Activated T-cell treated with anti-CD3 and anti-CD28 coated beads for 1 hour (primary cell): Measurements from ENCODE around the gene FBXW7.

Experiments
- DNase-seq: peaks from one replicate; pipeline ENCODE4 v3.0.0-alpha.2; 2020; ENCODE audit warnings: low read depth

The FBXW7 gene

DNA sequence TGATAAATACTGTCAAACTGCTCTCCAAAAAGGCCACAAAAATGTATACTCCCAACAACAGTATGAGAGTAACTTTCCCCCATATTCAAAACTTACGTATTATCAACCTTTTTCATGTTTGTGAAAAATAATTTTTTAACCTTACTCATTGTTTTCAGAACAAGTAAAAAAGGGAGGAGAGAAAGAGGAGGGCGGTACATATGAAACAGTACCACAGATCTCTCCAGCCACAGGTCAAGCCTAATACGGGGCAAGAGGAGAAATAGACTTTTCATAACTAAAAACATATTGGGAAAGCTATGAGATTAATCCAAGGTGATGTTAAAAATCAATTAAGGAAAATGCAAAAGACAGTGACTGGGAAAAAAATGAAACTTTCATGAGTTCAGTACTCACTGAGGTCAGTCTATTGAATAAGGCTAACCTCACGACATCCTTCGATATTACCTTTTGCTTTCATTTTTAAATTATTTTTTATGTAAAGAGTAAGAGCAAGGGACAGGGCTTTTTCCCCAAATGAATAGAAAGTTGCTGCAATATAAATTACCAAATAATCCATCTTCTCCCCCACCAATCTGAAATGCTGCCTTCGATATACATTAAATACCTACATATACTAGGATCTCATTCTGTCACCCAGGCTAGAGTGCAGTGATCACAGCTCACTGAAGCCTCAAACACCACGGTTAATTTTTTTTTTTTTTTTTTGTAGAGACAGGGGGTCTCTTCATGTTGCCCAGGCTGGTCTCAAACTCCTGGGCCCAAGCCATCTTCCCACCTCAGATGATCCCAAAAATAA lies 25.3 kb downstream of the FBXW7 start:
- no peak for DNase-seq

DNA sequence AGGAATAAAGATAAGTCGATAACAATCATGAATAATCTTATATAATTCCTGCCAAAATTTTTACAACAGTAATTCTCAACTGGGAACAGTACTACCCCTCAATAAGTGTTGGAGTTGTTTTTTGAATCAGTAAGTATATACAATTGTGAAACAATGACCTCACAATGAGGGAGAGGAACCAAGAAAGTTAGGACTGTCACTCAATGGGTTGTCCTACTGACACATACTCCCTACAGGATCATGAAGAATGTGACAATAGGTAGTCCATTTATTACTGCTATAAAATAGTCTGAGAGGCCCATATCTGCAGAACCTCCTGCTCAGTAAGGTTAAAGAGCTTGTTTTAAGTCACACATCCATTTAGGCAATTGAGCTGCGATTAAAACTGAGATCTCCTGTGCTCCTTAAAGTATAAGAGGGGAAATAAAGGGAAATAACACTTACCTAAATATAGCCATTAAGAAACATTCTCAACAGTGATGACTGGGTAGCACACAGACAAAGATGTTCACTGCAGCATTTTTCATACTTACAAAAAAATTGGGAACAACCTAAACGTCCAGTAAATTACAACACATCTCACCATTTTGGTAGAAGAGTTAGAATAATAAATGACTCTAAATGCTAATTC lies 26.2 kb downstream of the FBXW7 start:
- no peak for DNase-seq

DNA sequence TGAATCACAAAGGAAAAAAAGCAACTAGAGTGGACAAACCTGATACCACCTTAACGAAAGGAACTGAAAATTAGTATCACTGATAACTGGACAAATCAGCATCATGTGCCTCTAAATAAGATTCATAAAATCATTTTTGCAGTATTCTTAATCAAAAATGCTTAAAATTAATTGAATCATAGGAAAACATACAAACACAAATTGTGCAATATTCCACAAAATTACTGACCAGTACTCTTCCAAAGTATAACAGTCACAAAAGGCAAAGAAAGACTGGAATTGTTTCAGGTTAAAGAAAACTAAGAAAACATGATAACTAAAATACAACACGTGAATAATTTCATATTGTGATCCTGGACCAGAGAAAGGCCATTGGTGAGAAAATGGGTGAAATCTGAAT lies 27.1 kb downstream of the FBXW7 start:
- DNase-seq = no peak

DNA sequence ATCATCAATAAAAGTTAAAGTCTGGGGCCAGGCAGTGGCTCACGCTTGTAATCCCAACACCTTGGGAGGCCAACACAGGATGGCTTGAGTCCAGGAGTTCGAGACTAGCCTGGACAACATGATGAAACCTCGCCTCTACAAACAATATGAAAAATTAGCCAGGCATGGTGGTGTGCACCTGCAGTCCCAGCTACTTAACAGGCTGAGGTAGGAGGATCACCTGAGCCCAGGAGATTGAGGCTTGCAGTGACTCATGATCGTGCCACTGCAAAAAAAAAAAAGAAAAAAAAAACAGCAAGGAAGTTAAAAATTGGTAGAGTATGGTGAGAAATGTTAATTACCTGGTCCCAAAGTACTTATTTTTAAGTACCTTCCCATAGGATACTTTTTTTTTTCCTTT lies 27.5 kb downstream of the FBXW7 start:
- DNase-seq = no peak

DNA sequence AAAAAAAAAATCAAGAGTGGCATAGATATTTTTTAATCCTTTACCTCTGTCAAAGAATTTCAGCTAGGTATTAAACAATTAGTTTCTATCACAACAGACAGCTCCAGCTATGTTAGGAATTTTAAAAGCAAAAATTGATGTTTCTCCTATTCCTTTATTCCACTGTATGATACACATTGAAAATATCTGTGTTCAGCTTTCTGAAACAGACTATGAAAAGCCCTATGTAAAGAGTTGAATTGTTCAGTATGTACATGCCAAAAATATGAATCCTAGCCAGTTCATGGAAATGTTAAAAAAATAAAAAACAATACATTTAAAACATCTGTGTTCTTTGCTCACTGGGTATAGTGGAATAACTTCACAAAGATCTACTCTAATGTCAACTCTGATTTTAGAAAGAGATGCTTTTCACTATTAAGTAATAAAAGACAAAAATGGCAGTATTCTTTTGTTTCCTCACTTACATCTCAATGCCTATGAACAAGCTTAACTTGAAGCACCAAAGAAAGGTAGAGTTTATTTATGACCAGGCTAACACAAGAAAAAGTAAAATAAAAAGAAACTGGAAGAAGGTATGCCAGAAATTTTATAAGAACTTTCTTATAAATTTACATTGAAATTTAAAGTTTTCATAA lies 32.1 kb downstream of the FBXW7 start:
- no peak for DNase-seq

DNA sequence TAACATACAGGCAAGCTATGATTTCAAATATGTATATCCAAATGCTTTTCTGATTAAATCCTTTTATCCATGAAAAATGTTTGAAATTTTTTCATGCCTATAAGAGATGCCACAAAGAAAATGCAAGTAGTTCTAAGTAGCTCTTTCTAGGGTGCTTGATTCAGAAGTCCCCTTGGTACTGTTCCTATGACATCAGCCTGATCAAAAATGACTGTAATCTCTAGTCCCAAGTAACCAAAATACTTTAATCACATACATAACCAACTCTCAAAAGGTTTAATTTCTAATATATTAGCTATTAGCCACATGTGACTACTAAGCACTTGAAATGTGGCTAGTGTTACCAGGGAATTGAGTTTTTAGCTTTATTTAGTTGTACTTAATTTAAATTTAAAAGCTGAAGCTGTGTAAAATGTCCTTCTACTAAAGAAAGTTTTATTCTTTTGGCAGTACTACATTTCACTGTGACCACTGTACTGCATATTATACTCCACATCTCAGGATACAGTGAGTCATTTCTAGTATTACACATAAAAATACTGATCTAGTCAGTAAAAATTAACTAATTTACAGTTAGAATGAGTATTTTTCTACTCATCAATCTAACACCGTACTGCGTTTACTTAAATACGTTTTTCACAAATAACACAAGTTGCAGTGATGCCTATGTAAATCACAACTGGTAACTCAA lies 33.9 kb downstream of the FBXW7 start:
- DNase-seq = no peak

DNA sequence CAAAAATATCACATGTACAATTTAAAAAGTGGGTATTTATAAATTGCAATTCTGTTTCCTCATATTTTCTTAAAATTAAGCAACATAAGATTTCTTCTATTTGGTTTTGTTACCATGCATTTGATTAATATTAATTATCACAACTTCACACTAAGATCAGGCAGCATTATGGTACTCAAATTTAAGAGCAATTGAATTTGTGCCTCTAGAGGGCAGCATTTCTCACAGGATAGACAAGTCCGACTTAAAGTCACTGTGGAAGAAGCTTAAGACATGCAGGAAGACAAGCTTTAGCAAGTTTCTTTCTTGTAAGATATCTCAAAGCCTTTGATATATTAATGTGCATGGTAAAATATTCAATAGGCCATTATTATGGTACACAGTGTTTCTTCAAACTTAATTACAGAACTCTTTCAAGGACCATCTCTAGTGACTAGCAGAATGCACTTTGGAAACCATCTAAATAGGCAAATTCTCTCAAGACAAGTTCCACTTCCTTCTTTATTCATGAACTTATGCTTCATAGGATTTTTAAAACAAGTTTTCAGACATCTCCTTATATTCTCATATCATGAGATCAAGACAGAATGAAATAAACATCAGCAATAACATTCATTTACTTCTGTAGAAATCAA lies 35.0 kb downstream of the FBXW7 start:
- peak; percentile 30 for DNase-seq

DNA sequence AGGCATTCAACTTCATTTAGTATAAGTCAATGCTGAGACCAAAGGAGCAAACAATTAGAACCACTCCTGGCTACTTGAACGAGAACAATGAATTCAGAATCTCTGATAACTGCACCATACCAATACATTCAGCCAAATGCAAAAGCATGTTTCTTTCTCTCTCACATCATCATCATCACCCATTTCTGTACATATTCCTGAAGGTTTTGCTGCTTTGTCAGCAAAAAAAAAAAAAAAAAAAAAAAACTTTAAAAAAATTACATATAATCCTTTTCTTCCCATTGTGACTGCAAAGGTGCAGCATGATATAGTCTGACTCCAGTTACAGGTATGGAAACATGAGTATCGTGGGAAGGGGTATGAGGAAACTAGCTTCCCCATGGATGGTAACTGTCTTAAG lies 35.6 kb downstream of the FBXW7 start:
- no peak for DNase-seq

DNA sequence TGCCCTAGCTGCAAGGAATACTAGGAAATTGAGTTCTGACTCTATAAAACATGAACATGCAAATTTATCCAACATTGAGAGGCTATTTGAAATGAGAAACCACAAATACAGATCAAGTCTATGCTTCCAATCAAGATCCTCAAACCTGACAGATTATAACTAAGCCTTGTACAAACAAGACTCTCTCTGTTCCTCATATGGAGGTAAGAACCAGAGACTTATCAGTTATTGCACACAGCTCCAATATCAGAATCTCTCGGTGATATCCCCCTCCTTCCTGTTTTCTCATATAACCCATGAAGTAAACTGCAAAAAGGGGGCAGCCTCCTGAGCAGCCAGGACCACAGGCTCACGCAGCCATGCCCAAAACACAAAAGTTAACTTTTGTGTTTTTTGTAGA lies 36.5 kb downstream of the FBXW7 start:
- no peak for DNase-seq

DNA sequence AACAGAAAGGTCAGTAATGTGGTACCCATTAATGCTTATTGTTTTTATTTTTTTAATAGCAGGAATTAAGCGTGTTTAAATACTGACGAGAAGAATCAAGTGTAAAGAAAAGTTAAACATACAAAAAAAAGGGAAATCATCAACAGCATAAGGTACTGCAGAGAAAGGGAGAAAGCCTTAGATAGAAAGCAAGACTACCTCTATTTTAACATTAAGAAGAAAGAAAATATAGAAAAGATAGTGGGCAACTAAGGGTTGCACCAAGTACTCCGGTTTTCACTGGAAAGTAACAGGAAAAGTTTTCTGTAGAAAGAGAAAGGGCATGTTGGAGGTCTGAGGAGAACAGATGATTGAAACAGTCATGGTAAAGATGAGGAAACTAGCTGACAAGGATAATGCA lies 41.9 kb downstream of the FBXW7 start:
- DNase-seq = no peak

DNA sequence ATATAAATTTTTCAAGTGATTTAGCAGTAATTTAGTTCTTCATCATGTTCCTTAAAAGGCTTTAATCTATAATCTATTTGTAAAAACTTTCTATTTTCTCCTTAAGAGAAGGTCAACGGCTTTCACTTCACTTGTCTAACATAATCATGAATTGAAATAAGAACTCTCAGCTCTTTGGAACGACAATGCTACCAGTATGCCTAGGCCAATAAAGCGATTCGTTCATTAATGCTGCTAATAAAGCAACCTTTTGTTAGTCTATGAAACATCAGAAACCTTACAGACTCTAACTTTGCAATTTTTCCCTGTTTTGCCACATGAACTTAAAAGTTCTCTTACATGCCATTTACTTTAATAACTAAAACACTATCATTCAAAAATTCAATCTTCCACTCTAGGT lies 47.6 kb downstream of the FBXW7 start:
- DNase-seq = no peak

DNA sequence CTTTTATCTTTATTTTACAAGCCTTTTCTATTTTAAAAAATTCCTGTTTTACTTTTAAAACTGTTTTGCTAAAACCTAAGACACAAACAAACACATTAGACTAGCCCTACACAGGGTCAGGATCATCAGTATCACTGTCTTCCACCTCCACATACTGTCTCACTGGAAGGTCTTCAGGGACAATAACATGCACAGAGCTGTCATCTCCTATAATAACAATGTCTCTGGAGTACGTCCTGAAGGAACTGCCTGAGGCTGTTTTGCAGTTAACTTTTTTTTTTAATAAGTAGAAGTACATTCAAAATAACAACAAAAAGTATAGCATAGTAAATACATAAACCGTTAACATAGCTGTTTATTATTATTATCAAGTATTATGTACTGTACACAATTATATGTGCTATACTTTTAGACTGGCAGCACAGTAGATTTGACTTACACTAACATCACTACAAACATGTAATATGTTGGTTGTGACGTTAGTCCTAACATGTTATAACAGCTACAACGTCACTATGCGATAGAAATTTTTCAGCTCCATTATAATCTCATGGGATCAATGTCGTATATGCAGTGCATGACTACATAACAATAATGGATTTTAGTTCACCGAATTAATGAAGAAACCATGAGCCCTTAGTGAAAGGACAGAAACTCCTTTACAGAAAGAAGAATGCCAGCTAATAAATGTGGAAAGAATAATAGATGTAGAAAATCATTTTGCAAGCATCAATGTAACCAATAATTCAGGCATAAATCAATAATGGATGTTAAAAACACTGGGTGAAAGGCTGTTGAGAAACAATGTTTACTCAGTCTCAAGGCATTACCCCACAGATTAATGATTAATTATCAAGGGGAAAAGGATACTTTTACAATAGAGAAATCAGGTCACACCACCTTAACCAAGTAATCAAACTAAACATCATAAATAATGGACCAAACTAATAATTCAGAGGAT lies 49.2 kb downstream of the FBXW7 start:
- no peak for DNase-seq

DNA sequence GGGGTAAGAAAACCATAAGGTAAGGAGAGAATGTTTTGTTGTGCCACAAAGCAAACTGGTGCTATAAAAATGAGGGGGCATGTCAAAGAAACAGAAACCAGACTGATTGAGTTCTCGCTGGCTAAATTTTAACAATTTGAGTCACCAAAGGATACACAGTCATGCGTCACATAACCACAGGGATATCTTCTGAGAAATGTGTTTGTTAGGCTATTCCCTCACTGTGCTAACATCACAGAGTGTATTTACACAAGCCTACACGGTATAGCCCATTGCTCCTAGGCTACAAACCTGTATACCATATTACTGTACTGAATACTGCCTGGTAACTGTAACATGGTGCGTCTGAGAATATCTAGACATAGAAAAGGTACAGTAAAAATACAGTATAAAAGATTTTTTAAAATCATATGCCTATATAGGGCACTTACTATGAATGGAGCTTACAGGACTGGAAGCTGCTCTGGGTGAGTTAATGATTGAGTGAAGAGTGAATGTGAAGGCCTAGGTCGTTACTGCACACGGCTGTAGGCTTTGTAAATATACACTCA lies 50.1 kb downstream of the FBXW7 start:
- no peak for DNase-seq

DNA sequence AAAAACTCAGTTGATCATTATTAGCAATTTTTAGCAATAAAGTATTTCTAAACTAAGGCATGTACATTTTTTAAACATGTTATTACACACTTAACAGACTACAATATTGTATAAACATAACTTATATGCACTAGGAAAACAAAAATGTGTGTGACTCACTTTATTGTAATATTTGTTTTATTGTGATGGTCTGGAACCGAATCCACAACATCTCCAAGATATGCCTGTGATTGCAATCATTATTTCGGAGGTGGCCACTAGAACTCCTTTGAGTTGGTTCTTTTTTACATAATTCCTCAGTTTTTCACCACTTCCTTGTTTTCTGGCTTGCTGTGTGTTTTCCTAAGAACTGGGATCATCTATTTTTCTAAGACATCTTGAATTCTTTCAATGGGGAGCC lies 53.7 kb downstream of the FBXW7 start:
- DNase-seq = no peak

DNA sequence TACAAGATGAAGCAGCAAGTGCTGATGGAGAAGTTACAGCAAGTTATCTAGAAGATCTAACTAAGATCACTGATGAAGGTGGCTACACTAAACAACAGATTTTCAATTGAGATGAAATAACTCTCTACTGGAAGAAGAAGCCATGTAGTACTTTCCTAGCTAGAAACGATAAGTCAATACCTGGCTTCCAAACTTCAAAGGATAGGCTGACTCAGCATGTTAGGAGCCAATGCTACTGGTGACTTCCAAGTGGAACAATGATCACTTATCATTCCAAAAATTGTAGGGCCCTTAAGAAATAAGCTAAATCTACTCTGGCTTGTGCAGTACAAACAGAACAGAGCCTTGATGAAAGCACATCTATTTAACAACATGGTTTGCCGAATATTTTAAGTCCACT lies 55.0 kb downstream of the FBXW7 start:
- no peak for DNase-seq

DNA sequence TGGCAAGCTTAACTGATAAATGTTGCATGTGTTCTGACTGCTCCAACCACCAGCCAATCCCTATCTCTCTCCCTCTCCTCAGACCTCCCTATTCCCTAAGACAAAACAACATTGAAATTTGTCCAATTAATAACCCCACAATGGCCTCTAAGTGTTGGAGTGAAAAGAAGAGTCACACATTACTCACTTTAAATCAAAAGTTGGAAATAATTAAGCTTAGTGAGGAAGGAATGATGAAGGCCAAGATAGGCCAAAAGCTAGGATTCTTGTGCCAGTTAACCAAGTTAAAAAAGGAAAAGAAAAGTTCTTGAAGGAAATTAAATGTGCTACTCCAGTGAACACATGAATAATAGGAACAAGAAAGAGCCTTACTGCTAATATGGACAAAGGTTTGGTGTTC lies 55.6 kb downstream of the FBXW7 start:
- no peak for DNase-seq

DNA sequence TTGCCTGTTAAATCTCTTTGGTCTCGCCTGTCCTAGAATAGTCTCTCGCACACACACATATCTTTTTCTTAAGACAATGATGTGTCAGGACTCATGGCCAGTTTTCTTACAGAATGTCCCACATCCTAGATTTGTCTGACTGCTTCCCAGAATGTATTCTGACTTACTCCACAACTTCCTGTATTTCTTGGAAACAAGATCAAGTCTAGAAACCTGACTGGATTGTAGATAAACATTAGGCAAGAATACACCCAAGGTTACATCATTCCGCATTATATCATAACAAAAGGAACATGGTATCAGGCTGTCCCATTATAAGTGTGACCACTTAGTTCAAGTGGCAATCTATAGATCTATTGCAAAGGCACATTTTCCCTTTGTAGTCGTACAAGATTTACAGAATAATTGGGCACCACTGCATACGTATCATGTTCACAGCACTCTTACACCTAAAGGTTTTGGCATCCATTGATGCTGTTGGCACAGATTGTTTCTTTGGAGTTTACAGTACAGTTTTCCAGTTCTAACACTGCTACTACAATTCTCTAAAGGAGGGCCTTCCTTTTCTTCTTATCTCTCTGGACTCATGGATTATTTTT lies 56.4 kb downstream of the FBXW7 start:
- DNase-seq = no peak

DNA sequence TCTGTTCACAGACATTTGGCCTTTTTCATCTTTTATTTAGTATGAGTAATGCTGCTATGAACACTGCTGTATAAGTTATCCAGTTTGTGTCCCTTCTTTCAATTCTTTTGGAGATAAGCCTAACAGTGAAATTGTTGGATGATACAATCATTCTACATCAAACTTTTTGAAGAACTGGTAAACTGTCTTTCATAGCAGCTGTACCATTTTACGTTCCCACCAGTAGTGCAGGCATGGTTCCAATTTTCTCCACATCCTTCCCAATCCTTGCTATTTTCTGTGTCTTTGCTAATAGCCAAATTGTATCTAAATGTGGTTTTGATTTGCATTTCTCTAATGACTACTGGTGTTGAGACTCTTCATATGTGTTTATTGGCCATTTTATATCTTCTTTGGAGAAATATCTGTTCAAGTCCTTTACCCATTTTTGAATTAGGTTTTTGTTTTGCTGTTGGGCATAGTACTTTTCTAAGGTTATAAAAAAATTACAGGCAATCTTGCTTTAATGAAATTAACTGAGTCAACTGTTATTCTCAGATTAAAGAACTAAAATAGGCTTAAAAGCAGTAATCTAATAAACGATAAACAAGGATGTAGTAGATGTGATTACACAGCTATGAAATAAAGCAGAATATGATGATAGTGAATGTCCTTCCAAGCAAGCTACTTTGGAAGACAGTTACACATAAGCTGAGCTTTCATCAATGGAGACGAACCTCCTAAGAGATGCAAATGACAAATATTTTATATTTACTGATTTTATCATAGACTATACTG lies 57.2 kb downstream of the FBXW7 start:
- no peak for DNase-seq

DNA sequence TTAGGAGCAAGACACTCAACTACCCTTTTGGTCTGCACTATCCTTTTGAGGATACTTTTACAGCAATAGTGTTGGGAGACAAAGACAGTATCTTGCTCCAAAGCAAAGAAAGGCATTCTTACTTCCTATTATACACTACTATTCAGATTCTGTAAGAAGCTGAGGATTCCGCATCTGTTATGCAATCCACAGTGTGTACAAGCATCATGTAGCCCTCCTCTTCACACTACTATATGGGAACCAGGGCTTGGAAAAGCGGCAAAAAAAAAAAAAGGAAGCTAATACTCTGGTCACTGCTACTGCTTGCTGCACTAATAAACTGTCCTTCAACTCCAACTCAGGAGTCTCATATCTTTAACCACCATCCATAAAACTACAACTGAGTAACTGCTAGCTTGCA lies 59.1 kb downstream of the FBXW7 start:
- DNase-seq = no peak
